Activated CD8-positive, alpha-beta memory T cell treated with anti-CD3 and anti-CD28 coated beads, Interleukin-2, amount 50 U/mL, for 24 hours (primary cell): Measurements from ENCODE around the gene DHODH.

Experiments
- DNase-seq: peaks from one replicate; pipeline ENCODE4 v3.0.0-alpha.2; 2020; ENCODE audit errors: extremely low read depth

The DHODH gene

DNA sequence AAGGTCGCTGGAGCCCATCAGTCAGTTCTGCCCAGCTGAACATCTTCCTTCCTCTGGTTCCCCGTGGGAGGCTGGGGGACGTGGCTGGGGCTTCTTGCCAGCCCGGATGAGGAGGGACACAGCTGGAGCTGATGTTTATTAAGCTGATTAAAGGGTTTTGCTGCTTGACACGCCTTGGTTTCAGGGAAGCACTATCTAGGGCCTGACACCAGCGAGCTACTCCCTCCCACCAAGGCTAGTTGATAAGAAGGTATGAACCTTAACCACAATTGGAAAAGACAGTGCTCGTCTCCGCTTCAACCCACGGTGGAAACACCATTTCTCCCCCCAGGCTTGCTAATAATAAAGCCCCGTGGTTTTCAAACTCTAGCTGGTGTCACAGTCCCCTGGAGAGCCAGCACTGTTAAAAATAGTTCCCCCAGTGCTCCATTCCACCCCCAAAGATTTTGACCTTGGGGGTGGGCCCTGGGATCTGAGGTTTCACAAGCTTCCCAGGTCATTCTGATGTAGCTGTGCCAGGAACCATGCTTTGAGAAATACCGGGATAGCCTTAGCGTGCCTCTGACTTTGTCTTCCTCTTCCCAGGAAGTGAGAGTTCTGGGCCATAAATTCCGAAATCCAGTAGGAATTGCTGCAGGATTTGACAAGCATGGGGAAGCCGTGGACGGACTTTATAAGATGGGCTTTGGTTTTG lies 5.5 kb downstream of the DHODH start:
- no peak for DNase-seq

DNA sequence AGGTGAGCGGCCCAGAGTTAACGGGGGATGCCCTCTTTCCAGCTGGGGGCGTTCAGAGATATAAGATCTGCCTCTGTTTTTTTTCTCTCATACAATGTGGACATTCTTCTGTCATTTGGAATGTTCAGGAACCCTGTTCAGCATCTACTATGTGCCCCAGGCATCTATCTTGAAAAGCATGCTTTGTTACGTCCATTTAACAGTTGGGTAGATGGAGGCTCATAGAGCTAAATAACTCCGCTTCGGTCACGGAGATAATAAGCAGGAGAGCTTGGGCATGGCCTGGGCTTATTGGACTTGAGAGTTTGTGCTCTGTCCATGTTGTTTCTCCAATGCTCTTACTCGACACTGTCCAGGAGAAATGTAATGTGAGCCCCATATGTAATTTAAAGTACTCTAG lies 6.1 kb downstream of the DHODH start:
- no peak for DNase-seq

DNA sequence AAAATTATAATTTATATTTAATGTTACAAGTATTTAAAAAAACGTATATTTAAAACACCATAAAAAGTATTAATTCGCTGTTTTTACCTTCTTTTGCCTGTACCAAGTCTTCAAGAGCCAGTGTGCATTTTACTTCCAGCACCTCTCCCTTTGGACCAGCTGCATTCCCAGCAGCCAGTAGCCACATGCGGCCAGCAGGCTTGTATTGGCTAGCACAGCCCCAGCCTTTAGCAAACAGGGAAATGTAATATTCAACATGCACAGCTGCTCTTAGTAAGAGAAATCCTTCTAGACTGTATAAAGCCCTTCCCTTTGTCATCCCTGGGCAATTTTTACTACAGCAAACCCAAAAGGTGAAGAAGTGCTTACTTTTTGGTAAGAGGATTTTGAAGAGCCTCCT lies 6.6 kb downstream of the DHODH start:
- DNase-seq = no peak

DNA sequence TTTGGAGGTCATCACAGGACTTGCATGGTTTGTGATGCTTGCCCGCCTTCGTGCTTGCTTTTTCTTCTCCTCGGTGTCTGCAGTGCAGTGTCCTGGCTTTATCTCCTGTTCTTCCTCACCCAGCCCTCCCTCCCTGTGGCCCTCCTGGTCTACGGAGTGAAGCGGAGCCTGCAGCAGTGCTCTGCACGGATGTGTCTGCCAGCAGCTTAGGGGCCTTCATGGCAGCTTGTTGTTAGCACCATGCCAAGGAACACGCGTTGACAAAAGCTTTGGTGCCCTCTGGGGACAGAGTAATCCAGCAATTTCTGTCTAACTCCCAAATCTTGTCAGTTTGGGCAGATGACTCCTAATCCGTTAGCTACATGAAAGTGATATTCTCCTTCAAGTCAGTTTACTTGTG lies 9.9 kb downstream of the DHODH start:
- DNase-seq = no peak

DNA sequence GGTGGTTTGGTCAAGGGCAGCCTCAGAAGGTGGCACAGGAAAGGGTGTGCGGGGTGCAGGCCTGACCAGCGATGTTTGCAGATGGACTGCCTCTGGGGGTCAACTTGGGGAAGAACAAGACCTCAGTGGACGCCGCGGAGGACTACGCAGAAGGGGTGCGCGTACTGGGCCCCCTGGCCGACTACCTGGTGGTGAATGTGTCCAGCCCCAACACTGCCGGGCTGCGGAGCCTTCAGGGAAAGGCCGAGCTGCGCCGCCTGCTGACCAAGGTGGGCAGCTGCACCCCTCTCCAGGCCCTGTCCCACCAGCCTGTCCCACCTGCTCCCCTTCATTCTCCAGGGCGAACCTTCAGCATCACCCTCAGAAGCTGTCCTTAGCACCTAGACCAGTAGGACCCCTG lies 12.5 kb downstream of the DHODH start:
- DNase-seq = no peak

DNA sequence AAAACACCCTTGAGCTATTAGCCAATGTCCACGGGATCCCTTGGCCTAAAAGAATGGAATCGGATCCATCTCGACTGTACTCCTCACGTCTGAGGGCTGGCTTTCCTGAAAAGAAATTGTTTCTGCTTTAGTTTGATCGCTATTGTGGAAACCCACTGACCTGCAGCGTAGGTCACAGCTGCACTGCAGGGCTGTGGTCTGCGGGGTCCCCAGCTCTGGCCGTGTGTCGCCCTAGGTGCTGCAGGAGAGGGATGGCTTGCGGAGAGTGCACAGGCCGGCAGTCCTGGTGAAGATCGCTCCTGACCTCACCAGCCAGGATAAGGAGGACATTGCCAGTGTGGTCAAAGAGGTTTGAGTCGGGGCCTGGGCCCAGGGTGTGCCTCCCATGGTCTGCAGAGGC lies 13.6 kb downstream of the DHODH start:
- no peak for DNase-seq

DNA sequence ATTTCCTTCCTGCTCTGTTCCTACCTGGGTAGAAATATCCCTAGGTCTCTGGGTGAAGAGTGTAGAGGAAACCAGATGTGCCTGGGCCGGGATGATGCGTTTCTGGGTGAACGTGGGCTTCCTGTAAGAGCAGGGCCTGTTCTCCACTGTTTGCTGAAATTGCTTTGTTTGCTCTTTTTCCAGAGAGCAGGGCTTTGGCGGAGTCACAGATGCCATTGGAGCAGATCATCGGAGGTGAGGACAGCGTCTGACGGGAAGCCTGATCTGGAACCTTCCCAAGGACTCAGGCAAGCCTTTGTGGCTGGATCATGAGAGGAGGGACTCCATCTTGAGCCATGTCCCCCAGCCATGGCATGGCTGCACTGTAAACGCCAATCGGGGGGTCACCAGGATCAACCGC lies 15.4 kb downstream of the DHODH start:
- DNase-seq = no peak

DNA sequence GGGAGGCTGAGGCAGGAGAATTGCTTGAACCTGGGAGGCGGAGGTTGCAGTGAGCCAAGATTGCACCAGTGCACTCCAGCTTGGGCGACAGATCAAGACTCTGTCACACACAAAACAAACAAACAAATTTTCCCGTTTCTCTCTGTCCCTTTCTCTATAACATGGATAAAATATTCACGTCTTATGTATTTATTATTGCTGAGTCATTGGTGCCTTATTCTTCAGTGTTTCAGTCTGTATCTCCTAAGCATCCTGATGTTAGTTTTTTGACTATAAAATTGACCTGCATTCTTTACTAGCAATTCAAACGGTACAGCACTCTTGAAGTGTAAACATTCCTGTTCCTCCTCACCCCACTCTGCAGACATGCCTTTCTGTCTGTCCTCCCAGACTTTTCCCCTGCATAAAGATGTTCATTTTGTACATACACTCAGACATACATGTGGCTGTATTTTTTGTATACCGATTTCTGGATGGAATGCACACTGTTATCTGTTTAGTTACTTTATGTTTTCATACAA lies 16.4 kb downstream of the DHODH start:
- no peak for DNase-seq

DNA sequence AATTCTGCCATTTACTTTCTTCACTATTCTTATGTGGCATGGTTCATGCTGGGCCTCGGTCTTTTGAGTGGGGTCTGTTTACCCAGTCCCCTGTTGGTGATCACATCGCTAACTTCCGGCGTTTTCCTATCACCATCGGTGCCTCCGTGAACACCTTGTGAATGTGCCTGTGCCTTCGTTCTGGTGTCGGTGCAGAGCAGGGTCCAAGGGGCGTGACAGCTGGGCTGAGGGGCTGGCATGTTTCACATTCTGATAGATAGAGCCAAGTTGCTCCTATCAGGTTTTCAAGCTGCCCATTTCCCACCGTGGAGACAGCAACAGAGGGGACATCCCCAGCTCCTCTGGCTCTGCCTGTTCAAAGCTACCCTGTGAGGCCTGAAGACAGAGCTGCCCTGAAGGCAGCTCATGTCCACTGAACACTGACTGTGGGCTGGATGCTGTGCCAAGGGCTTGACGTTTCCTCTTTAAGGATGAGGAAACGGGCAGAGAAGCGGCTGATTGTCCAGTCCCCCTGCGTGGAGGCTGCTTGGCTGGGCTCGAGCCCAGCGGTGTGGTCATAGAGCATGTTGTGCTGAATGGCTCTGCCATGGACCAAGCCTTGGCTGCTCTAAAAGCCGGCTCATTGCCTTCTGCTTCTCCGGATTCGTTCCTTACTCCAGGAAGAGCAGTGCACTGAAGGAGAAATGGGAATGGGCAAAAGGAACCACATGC lies 17.0 kb downstream of the DHODH start:
- no peak for DNase-seq

DNA sequence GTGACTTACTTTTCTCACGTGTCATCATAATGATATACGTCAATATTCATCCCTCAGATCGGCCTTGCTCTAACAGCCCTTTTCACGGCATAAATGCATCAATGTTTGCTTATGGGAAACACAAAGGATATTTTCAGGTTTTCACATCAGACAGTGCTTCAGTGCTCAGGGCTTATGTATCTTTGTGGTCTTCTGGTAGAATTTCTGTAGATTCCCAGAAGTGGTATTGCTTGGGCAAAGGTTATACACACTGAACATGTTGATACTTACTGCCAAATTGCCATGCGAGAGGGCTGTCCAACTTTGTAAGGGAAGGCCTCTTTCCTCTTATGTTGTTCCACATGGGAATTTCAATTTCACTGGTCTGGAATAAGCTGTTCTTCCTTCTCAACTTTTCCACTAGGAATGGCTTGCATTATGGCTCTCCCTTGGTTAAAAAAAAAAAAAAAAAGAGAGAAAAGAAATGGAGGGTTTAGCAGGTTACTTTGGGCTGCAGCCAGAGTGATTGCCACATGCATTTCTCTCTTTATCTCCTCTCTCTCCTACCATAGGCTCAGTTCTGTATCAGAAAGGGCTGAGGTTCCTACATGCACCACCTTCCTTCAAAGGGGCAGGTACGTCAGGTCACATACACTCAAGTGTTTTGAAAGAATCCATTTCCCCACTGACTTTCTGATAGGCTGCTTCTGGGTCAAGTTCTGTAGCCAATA lies 19.3 kb downstream of the DHODH start:
- DNase-seq = no peak

DNA sequence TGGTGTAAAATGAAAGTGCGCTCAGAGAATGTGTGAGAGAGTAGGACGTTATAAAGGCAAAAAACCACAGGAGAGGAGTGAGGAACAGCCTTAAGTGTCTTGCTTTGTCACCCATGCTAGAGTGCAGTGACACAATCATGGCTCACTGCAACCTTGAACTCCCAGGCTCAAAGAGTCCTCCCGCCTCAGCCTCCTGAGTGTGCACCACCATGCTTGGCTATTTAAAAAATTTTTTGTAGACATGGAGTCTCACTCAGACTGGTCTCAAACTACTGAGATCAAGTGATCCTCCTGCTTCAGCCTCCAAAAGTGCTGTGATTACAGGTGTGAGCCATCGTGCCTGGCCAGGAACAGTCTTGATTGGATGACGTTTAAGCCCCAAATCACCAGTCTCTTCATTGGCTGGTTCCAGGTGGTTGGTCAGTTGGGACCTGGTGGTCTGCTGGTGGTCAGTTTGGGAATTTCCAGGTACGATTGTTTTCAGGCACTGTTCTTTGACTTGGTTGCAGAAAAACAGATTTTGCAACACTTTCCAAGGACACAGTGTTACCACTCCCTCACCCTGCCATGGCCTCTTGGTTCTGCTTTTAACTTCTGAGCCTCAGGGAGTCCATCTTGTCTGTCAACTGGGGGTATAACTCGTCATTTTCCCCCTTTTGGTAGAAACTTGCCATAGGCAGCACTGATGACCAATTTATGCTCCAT lies 21.2 kb downstream of the DHODH start:
- no peak for DNase-seq

DNA sequence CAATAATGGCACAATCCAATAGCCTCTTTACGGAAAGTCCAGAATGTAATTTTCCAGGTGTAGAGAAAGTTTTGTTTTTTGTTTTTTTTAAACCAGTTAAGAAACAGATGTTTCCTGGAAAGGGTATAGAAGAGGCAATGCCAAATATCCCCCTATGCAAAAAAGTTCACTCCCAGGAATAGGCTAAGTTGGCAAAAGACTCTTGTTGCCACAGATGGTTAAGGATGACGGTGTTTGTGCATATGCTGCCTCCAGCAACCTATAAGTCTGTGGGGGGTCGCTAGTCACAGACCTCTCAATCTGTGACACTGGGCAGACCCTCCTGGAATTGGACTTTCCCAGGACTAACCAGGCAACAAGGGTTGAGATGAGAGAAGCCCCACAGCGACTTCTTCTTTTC lies 24.9 kb downstream of the DHODH start:
- no peak for DNase-seq

DNA sequence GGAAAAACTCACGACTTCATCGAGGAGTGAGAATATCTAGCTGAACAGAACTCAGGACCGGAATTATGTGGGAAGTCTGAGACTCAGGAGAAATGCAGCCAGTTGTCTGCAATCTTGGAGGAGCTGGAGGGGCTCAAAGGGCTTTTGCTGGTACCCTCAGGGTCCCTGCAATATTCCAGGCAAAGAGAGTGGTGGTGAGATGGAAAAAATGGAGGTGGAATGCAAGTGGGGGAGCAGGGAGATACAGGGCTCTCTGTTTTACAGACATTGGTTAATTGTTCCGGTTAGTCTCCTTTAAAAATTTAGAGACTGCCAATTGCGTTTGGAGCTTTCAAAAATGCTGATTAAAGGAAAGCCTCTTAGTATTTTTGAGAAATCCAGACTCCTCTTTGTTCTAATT lies 27.6 kb downstream of the DHODH start:
- DNase-seq = no peak

DNA sequence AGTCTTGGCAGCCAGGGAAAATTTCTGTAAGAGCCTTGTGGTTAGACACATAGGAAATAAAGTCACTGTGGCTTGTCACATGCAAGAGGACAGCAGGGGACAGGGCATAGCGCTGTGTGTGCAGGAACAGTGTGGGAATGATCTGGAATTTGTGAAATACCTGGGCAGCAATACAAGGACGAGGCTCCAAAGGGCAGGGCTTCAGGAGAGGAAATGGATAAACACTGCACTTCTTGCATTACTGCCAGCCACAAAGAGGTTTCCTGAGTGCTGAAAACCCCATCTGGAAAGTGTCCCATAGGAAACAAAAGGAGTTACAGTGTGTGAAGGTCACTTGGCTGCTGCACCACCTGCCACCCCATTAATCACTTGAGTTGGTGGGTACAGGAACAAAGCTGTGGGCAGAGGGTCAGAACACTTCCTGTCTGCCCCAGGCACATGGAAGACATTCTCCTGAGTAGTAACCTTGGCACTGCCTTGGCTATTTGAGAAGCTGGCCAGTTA lies 33.7 kb downstream of the DHODH start:
- DNase-seq = no peak

DNA sequence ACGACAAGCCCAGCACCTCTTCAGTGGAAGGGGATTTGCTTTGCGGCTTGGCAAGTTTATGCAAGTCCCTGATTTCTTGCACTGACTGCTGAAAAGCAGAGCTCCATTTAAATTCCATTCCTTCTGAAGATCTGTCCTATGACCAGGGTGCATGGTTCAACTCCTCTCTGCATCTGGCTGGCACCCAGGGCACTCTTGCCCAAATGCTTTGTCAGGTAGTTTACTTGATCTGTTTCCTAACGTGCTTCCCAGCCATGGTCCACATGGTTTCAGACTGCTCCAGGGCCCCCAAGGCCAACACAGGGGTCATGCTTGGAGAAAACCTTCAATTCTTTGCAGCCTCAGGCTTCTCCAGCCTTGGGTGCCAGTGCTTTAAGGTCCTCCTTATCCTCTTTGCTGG lies 34.5 kb downstream of the DHODH start:
- no peak for DNase-seq

DNA sequence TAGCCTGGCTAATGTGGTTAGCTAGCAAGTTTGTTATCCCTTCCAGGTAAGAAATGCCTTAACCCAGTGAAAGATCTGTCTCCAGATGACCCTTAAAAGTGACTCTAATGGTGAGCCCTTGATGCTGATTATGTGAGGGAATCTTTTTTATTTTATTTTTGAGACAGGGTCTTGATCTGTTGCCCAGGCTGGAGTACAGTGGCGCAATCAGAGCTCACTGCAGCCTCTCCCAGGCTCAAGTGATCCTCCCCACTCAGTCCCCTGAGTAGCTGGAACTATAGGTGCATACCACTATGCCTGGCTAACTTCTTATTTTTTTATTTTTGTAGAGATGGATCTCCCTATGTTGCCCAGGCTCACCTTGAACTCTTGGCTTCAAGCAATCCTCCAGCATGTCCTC lies 35.0 kb downstream of the DHODH start:
- no peak for DNase-seq

DNA sequence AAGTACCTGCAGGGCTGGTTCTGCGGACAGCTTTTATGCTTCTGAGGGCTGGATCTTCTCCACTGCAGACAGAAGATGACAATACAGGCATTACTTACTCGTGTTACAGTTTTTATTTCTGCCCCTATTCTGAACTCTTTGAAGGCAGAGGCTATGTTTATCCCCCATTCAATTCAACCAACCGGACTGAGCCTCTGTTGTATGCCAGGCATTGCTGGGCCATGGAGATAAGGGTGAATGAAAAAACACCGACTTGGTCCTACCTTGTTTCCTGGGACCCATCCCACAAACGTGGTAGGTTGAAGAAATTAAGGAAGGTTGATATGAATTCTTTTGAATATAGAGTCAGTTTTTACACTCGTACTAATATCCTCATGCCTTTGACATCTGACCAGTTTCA lies 35.8 kb downstream of the DHODH start:
- no peak for DNase-seq

DNA sequence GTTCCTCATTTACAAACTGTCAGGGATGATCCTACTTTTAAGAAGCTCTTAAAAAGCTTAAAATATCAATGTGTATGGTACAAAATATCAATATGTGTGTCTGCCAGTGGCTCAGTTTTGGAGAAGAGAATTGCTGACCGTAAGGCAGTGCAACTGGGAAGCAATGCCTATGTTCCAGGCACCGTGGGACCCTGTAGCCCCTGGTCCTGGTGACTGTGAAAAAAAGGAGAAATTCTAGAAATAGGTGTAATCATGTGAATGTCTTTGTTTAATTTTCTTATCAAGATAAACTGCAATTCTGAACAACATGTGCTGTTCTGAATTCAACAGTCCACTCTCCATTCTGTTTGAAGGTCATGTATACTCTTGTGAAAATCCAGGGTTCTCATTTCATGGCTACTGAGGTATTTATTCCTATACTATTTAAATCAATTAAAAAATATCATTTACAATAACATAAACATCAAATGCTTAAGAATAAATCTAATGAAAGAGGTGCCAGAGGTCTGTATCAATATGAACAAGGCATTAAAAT lies 36.3 kb downstream of the DHODH start:
- no peak for DNase-seq

DNA sequence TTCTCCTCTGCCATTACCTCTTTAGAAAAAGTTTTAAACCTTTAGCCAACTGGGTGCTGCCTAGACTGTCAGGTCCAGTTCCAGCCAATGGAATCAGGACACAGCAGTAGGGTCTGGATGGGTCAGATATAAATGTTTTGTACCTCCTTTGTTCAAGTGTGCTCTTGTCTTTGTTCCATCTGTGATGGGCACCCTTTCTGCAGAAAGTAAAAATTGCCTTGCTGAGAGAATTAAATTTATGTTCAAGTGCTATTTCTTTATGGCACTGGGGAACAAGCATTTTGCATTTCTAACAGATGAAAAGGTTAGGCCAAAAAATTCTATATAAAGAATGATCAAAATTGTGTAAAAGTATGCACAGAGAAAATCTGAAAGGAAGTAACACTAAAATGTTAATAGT lies 40.6 kb downstream of the DHODH start:
- DNase-seq = no peak

DNA sequence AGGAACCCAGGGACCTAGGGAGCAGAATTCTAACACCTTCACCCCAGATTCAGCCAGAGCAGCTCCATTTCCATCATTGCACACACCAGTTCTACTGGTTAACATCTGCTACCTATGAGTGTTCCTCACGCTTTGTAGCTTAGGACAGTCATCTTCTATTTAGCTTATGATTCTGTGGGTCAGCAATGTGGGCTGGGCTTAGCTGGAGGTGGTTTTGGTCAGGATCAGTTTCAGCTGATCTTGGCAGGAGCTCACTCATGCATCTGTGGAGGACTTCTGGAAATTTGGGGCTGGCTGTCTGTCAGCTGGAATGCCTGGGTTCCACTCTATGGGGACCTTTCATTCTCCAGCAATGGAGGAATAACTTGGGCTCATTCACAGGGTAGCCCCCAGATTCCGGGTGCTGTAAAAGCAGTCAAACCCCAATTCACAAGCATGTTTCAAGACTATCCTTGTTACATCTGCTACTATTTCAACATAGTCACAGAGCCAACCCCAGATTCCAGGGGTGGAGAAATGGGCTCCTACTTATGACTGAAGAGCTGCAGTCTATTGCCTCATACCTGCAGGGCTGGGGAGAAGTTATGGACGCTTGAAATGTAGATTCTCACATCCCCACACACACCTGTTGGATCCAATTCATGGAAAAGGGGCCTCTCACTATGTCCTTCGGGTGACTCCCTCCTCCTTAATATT lies 42.4 kb downstream of the DHODH start:
- DNase-seq = no peak

DNA sequence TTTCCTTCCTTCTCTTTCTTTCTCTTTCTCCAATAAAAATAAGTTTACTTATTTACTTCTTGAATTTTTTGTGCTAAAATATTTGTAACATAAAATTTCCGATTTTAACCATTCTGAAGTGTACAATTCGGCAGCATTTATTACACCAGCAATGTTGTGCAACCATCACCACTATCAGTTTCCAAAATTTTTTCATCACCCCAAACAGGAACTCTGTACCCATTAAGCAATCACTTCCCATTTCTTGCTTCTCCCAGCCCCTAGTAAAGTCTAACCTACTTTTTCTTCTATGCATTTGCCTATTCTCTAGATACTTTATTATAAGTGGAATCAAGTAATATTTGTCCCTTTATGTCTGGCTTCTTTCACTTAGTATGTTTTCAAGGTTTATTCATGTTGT lies 43.3 kb downstream of the DHODH start:
- no peak for DNase-seq
